LHCN-M2 (cell line): ENCODE measurements around the gene SPTY2D1. TPM values are rescaled to one million over a fixed set of nuclear protein-coding genes. Genes with fewer than 3 reads are reported as not detected.
"Not testable (repeated sequence)": the region's sequence is repeated elsewhere in the genome, so short reads cannot be mapped to it uniquely, and the experiment has no call there.

Experiments used
- DNase-seq: peaks from one replicate; pipeline ENCODE4 v3.0.0-alpha.2; 2012; ENCODE audit warnings: low read depth
- total RNA-seq: library from RNA; depleted of rRNA; stranded (reverse); fragments of >200 nt; gene quantifications from 2 replicates; pipeline ENCODE4 v1.2.3, GENCODE V29; 2014

SPTY2D1 gene
- total RNA-seq, 1 experiment from 2014 or later: 27.8 TPM

DNA sequence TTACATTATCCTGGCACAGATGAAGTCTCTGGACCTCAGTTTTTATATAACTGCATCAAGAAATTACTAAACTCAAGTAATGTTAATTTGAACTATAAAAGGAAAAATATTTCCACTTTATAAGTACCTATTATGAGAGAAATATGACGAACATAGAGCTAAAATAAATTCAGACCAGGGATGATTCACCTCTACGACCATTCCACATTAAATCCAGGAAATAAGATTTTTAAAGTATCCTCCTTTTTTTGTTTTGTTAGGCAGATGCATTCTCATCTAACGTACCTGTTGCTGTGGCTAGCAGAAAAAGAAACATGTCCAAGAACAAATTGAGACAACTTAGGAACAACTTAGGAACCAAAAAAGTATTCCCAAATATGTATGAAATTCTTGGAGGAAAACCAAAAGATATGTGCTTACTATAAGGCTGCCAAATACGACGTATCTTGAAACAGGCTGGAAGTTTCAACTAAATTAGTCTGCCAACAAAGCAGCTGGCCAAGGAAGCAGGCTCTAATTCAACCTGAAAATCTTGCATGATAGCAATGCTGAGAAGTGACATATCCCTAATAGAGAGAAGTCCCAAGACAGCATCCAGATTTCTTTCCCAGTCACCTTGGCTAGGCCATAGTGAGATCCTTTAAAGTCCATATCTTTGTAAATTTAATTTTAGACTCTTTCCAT lies 15.7 kb downstream of the SPTY2D1 start:
- DNase-seq: peak; percentile 25

DNA sequence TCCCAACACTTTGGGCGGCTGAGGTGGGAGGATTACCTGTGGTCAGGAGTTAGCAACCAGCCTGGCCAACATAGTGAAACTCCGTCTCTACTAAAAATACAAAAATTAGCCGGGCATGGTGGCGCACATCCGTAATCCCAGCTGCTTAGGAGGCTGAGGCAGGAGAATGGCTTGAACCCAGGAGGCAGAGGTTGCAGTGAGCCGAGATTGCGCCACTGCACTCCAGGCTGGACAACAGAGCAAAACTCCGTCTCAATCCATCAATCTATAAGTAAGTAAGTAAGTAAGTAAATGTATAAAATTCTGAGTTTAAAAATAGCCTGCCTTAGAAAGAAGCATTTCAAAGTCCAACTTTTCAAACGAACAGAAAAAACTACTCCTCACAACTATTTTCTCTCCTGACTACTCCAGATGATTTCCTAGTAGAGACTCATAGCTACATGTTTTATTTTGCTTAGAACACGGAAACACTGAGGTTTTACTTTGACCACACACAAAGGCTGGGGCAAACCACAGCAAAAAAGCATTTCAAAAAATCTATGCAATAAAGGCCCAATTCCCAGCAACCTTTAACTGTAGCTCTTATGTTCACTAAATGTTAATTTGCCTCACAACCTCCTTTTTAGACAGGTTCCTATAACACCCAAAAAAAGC lies 16.3 kb downstream of the SPTY2D1 start:
- peak; percentile 62 for DNase-seq

DNA sequence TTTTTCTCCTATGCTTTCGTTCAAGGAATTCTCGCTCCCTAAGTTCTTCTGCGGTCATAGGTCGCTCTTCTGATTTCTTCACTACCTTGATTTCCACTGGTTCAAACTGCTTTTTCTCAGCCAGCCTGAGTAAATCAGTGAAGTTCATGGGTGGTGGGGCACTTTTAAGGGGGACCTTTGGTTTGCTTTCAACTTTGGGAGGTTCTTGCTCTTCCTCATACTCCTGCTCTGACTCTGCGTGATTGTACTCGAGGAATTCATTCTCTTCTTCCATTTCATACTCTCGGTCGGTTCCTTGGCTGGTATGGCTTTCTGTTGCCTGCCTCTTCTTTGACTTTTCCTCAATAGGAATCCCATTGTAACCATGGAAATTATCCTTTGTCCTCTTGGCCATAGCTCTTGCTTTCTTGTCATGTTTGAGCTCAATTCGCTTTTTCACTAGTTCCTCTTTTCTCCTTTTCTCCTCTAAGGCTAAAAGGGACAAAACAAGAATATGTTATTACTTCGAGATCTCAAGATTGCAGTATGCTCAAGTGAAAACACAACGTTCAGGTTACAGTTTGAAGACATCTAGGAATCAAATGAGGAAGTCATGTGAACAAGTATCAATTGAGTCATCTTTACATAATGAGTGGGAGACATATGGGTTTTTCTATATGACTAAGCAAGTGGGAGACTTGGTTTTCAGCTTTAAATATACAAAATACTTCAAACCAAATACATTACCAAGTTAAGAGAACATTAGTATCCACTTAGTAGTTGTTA lies 18.3 kb downstream of the SPTY2D1 start:
- no peak for DNase-seq

DNA sequence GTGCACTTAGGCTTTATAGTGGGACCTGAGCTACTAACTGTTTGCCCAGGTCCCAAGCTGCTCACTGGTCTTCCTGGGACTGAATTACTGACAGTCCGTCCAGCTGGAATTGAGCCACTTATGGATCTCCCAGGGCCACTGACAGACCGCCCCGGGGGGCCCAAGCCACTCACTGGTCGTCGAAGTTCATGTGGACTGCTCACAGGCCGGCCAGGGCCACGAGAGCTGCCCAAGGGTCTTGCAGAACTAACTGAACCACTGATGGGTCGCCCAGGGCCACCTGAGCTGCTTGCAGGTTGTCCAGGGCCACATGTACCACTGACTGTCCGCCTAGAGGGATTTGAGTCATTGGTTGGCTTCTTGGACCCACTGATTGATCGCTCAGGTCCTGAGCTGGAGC lies 19.5 kb downstream of the SPTY2D1 start:
- DNase-seq: no peak

DNA sequence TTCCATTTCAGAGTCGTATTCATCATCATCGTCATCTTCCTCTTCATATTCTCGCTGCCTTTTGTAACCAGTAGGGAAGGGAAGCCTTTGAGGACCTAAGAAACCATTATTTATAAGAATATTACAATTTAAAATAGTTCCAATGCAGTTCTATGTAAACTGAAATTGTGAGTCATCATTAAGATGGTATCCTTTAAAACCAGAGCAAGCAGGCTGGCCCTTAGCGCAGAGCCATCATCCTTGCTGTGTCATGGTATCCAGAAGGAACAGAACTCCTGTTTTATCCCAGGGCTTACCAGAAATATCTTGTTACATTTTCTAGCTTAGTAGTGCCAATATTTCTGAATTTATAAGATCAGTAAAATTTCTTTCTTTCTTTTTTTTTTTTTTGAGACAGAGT lies 21.7 kb downstream of the SPTY2D1 start:
- DNase-seq: no peak

DNA sequence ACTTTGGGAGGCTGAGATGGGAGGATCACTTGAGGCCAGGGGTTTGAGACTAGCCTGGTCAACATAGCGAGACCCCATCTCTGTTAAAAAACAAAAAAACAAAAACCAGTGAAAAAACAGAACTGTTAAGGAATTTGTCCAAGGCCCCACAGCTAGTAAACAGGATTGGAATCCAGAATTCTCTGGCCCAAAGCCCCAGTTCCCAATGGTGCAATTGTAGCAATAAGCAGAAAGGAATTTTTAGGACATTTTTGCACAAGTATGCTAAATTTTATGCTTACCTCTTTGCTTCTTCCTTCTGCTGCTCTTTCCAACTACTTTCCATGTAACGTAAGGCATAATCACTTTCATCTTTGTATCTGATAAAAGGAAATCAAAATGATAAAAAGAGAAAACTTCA lies 22.9 kb downstream of the SPTY2D1 start:
- no peak for DNase-seq

DNA sequence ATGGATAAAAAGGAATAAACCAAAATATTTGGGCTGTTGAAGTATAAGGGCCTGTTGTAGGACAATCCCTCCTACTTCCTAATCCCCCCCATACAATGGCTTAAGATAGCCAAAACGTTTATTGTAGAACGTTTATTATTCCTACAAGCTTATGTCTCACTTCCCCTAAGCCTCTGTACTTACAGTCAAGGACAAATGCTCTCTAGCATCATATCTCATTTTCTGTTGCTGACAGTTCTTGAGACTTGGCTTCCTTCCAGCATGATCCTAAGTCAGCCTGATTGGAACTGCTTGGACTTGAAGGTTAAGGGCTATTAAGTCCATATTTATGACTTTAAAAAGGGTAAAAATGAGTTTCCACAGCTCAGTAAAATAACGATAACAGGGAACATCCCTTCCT lies 25.8 kb downstream of the SPTY2D1 start:
- no peak for DNase-seq

DNA sequence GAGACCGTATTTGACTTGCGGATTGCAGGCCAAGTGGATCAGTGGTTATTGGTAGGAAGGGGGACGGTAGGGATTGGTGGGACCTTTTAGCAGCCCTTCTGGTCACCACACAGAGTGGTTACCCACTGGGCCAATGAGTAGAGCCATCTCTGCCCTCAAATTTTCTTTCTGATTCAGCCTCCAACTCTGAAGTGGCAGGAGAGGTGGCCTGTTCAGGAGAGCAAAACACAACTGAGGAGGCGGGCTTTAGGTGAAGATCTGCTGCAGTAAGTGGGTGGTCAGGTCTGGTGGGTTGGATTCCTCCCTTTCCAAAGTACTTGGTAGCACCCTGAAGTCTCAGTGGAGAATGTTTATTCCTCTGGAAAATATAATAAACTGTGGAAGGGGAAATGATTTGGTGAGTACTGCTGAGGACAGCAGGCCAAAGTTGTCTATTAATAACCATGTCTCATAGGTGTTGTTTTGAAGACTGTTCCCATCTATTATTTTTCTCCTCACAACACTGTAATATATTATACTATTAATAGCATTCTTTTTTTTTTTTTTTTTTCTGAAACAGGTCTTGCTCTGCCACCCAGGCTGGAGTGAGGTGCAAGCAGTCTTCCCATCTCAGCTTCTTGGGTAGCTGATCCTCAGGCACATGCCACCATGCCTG lies 33.1 kb downstream of the SPTY2D1 start:
- DNase-seq: no peak

DNA sequence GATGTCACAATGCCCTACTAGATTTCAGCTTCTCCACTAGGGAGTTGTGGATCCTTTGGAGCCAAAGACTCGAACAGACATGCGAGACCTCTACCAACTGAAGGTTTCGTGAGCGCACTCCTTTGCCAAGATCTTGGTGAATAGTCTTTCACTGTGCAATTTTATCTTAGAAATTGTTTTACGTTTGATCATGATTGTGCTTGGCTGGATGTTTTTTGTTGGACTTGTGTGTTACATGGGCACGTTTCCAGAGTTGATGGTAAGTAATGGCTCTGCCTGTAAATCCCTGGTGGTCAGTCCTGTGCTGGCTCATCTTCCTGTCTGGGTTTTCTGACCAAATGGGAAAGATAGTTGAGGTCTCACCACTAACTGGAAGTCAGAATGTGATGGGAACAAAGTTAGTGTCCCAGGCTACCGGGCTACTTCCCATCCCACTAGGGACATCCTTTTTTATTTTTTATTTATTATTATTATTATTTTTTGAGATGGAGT lies 34.4 kb downstream of the SPTY2D1 start, which contains the start of gene MISFA:
Gene MISFA (plus strand): TSS at position 51 of the 492 bp plus-strand sequence. CDS start 140 bp downstream, at position 191.
- peak; percentile 19 for DNase-seq

DNA sequence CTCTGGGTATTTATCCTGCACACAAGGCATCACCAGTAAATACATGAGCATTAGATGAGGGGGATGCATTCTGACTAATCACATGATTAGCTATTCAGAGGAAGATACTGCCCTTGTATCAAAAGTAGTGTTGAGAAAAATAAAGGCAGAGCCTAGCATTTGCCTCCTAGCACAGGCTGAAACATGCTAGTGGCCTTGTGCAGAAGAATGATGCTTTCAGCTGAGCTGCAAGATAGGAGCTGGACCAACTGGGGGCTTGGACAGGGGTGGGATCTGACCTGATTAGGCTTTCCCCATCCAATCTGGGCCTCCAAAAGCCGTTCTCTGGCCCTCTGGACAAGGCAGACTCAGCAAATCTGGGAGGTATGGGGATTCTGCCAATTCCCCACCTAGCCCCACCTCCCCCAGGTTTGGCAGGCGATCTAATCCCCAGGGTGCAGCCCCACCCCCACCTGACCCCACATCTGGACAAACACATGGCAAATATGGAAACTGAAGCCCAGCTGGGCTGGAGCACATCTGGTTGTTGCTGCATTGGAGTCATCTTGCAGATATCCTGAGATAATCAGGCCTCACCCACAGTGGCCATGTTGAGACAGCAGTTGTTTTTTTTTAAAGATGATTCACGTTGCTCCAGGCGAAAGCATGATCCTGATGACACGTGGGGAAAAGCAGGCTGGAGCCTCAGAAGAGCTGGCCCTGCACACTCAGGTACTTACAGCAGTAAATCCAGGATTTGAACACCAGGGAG lies 39.0 kb downstream of the SPTY2D1 start:
- peak; percentile 48 for DNase-seq

DNA sequence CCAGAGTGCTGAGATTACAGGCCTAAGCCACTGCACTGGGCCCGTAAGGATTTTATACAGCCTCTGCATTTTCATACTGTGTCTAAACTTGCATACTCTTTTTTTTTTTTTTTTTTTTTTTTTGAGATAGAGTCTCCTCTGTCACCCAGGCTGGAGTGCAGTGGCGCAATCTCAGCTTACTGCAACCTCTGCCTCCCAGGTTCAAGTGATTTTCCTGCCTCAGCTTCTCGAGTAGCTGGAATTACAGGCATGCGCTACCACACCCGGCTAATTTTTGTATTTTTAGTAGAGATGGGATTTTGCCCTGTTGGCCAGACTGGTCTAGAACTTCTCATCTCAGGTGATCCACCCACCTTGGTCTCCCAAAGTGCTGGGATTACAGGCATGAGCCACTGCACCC lies 40.1 kb downstream of the SPTY2D1 start:
- DNase-seq: not testable (repeated sequence)

DNA sequence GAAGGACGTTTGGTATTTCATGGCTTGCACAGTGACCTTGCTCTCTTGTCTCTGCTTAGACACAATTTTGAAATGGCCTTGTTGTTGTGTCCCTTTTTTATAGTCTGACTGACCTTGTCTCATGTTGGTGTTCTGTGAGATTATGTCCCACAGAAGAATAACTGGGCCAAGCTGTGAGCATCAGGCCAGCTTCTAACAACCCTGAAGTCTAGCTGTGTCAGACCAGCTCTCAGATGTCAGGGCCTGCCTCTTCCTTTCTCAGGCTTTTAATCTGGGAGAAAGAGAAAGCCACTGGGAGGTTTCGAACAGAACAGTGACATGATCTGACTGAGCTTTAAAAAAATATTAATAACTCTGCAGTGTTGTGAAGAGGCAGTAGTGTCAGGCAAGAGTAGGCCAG lies 43.6 kb downstream of the SPTY2D1 start:
- DNase-seq: no peak

DNA sequence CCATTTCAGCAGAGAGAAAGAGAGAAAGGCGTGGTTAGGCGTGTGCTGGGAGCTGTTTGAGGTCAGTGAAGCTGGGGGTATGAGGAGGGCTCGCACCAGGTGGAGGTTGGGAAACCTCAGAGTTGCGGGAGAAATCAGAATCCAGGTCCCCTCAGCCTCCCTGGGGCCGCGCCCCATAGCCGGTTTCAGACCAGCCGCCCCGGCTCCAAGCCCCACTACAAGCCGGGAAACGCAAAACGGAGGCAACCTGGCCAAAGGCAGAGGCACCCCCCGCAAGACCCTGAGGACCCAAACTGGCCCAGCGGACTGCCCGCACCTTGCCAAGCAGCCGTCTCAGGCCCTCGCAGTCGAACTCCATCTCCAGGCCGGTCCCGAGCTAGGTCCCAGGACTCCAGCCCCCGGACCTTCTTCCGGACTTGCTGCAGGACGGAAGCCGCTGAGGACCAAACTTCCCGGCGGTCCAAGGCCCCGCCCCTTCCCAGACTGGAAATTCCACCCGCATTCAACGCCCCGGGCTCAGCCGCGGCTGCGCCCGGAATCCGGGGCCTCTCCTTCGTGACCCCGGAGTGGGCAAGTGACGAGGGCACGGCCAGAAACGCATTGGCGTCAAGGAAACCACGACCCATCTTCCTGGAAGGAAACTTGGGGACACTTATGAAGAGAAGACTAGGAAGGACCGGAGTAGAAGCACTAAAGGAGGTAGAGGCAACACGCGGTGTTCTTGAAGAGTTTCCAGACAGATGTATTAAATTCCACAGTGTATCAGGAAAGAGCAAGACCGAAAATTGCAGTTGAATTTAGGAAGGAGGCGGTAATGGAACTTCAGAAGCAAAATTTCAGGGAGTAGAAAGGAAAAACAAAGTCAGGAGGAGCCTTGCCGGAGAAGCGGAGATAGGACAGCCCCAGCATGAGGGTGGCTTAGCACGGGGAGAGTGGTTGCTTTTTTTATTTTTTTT lies 45.6 kb downstream of the SPTY2D1 start, which contains the start of gene UEVLD:
Gene UEVLD (minus strand): TSS at position 438 of the 956 bp plus-strand sequence. CDS start 80 bp downstream, at position 358.
- peak; percentile 88 for DNase-seq

DNA sequence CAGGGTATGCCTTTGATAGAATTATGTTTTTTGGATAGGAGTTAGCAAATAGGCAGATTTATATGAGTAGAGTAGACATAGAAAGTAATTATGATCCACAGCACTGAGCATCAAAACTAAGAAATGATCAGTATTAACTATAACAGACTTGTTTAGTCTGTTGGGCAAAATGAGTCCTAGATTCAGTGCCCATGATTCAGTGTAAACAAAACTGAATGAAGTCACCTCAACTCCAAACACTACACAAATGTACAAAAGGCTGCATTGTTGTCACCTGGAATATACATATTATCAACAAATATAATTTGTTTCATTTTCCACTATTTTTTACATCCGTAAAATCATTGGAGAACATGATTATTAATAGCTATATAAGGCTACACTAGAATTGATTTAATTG lies 52.3 kb downstream of the SPTY2D1 start:
- no peak for DNase-seq

DNA sequence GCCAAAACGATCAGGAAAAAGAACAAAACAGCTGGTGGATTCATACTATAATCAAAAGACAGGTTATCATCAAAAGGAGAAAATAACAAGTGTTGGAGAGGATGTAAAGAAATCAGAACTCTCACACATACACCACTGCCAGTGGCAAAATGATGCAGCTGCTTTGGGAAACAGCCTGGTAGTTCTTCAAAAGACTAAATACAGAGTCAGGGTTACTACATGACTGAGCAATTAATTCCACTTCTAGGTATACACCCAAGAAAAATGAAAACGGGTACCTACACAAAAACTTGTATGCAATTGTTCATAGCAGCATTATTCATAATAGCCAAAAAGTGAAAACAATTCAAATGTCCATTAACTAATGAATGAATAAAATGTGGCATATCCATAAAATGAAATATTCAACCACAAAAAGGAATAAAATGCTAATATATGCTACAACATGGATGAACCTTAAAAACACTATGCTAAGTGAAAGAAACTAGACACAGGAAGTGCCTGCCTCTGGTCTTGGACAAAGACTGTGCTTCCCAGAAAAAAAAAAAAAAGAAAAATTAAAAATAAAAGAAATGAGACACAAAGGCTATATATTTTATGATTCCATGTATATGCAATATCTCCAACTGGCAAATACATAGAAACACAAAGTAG lies 53.9 kb downstream of the SPTY2D1 start:
- DNase-seq: no peak

DNA sequence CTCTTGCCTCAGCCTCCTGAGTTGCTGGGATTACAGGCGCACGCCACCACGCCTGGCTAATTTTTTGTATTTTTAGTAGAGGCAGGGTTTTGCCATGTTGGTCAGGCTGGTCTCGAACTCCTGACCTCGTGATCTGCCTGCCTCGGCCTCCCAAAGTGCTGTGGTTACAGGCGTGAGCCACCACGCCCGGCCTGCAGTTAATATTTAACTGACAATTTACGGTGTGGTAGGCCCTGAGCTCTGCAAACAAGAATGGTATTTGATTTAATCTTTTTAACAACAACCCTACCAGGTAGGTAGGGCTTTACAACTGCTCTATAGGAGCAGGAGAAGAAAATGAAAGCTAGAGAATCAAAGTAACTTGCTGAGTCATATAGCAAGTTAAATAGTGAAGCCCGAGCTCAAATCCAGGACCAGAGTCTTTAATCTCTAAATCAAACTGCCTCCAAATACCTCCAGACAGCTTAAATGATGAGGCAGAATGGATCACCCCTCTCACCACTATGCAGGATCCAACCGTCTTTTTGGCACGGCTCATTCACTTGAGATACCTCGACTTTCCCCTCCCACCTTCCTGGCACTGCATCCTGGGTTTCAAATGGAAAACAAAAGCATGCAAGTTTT lies 55.1 kb downstream of the SPTY2D1 start:
- no peak for DNase-seq

DNA sequence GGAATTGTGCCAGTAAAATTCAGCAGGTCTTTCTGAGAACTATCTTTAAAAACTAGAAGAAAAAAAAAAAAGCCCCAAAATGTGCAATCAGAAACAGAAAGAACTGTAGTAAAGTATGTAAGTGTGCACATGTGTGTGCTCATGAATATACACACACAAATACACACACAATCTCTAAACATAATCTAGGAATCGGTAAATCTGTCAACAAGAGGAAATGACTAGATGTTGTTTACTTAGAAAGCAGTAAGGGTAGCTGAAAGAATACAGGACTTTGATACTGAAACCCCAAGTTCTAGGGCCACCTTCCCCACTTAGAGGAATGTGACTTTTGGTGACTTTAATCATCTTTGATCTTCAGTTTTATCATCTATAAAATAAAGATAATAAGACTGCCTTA lies 58.8 kb downstream of the SPTY2D1 start:
- DNase-seq: no peak

DNA sequence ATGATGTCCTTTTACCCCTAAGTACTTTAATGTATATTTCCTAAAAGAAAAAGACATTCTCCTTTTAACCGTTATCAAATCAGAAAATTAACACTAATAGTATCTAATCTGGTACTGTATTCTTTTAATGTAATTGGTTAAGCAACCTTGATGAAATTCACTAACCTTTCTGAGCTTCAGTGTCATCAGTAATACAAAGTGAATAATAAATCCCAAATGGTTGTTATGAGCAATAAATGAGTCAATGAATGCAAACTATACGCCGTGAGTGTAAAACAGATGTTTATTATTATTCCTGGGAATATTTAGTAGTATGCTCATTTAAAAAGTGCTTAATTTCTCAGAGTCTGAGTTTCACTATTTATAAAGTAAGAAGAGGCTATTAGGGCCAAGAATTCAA lies 67.1 kb downstream of the SPTY2D1 start:
- DNase-seq: no peak

DNA sequence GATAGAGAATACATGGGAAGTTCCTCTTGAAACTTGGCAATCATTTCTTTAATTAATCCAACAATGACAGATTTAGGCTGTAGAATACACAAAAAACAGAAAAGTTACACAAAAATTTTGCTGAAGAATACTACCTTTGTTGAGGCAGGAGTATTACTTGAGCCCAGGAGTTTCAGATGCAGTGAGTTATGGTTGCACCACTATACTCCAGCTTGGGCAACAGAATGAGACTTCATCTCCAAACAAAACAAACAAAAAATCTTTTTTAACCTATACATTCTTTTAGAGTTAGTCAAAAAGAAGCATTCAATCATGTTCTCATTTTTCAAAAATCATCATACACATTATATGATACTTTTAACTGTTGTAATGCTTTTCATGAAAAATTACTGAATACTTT lies 67.7 kb downstream of the SPTY2D1 start:
- DNase-seq: no peak
